Measurements from ENCODE around the gene UGT1A3.

The UGT1A3 gene

GRCh38 chr2:233758141-233758540 lies 29.3 kb downstream of the UGT1A3 start:
- DNase-seq (ENCODE audit: low read depth) = no peak

- DNase-seq (ENCODE audit: low read depth) = no peak
Measured at GRCh38 chr2:233758849-233759248, 30.0 kb downstream of the UGT1A3 start.

- DNase-seq (ENCODE audit: low read depth) = no peak
Measured at GRCh38 chr2:233760043-233760442, 31.2 kb downstream of the UGT1A3 start, which contains the start of gene UGT1A1. Gene UGT1A1 (plus strand): TSS chr2:233760270. CDS start chr2:233760288, 18 bp downstream.

- DNase-seq (ENCODE audit: low read depth) = no peak
Measured at GRCh38 chr2:233761040-233761769, 32.4 kb downstream of the UGT1A3 start.

GRCh38 chr2:233764264-233764663 lies 35.4 kb downstream of the UGT1A3 start:
- DNase-seq (ENCODE audit: low read depth) = no peak

- no peak for DNase-seq (ENCODE audit: low read depth)
Measured at GRCh38 chr2:233764761-233765160, 35.9 kb downstream of the UGT1A3 start.

- DNase-seq (ENCODE audit: low read depth) = no peak
Measured at GRCh38 chr2:233766416-233766815, 37.6 kb downstream of the UGT1A3 start.

- no peak for DNase-seq (ENCODE audit: low read depth)
Measured at GRCh38 chr2:233768076-233768475, 39.2 kb downstream of the UGT1A3 start.

- DNase-seq (ENCODE audit: low read depth) = no peak
Measured at GRCh38 chr2:233769260-233769659, 40.4 kb downstream of the UGT1A3 start.

GRCh38 chr2:233772153-233772552 lies 43.3 kb downstream of the UGT1A3 start:
- no peak for DNase-seq (ENCODE audit: low read depth)

GRCh38 chr2:233772583-233772982 lies 43.7 kb downstream of the UGT1A3 start:
- DNase-seq (ENCODE audit: low read depth) = no peak

GRCh38 chr2:233773854-233774253 lies 45.0 kb downstream of the UGT1A3 start:
- no peak for DNase-seq (ENCODE audit: low read depth)

- DNase-seq (ENCODE audit: low read depth) = no peak
Measured at GRCh38 chr2:233775414-233775813, 46.6 kb downstream of the UGT1A3 start.

GRCh38 chr2:233778030-233778429 lies 49.2 kb downstream of the UGT1A3 start, which contains the start of gene MROH2A:
Gene MROH2A (plus strand): TSS chr2:233778330. CDS start chr2:233779359, 1,029 bp downstream.
- DNase-seq (ENCODE audit: low read depth) = no peak

- no peak for DNase-seq (ENCODE audit: low read depth)
Measured at GRCh38 chr2:233779722-233780121, 50.9 kb downstream of the UGT1A3 start.

GRCh38 chr2:233780771-233781170 lies 51.9 kb downstream of the UGT1A3 start:
- no peak for DNase-seq (ENCODE audit: low read depth)

- DNase-seq (ENCODE audit: low read depth) = no peak
Measured at GRCh38 chr2:233789554-233789953, 60.7 kb downstream of the UGT1A3 start.

- no peak for DNase-seq (ENCODE audit: low read depth)
Measured at GRCh38 chr2:233791151-233791882, 62.5 kb downstream of the UGT1A3 start.

GRCh38 chr2:233791883-233792329 lies 63.1 kb downstream of the UGT1A3 start:
- no peak for DNase-seq (ENCODE audit: low read depth)

GRCh38 chr2:233792720-233793119 lies 63.9 kb downstream of the UGT1A3 start:
- no peak for DNase-seq (ENCODE audit: low read depth)

GRCh38 chr2:233793465-233794127 lies 64.8 kb downstream of the UGT1A3 start:
- no peak for DNase-seq (ENCODE audit: low read depth)

- DNase-seq (ENCODE audit: low read depth) = no peak
Measured at GRCh38 chr2:233794128-233794658, 65.4 kb downstream of the UGT1A3 start.

All from activated T-helper 9 cell treated with anti-CD3 and anti-CD28 coated beads, Interleukin-2, amount 50 U/mL, for 16 hours (primary cell).